Subcutaneous abdominal adipose tissue (tissue), 5 donors: Measurements from ENCODE around the gene CCDC92.

Experiments used
- H3K27ac ChIP-seq: one replicate; pipeline ENCODE4 v1.7.0; 2013; ENCODE audit warnings: low read depth, mild to moderate bottlenecking, inconsistent platforms, low read length, moderate library complexity
- H3K27me3 ChIP-seq, 5 donors: one replicate each; pipeline ENCODE4 v1.7.0; 2013; ENCODE audit warnings: low read length in 5 of 5, inconsistent platforms in 1 of 5; ENCODE audit not compliant: control insufficient read depth in 5 of 5, insufficient read depth in 4 of 5
- H3K36me3 ChIP-seq, 5 donors: one replicate each; pipeline ENCODE4 v1.7.0; 2013; ENCODE audit warnings: low read length in 5 of 5; ENCODE audit not compliant: control insufficient read depth in 5 of 5, insufficient read depth in 5 of 5
- H3K4me1 ChIP-seq, 5 donors: one replicate each; pipeline ENCODE4 v1.7.0; 2013; ENCODE audit warnings: low read length in 5 of 5, mild to moderate bottlenecking in 3 of 5, moderate library complexity in 1 of 5; ENCODE audit not compliant: control insufficient read depth in 5 of 5, insufficient read depth in 5 of 5
- H3K4me3 ChIP-seq, 5 donors: one replicate each; pipeline ENCODE4 v1.7.0; 2013; ENCODE audit warnings: low read length in 5 of 5, low read depth in 1 of 5
- H3K9ac ChIP-seq, 5 donors: one replicate each; pipeline ENCODE4 v1.7.0; 2013; ENCODE audit warnings: low read length in 5 of 5, mild to moderate bottlenecking in 4 of 5, moderate library complexity in 3 of 5
- H3K9me3 ChIP-seq, 5 donors: one replicate each; pipeline ENCODE4 v1.7.0; 2013; ENCODE audit warnings: low read length in 5 of 5; ENCODE audit not compliant: control insufficient read depth in 5 of 5
- donor health status: healthy.
- donor health status: healthy.
- donor health status: healthy.
- donor health status: healthy.
- donor health status: healthy.

Gene CCDC92

DNA sequence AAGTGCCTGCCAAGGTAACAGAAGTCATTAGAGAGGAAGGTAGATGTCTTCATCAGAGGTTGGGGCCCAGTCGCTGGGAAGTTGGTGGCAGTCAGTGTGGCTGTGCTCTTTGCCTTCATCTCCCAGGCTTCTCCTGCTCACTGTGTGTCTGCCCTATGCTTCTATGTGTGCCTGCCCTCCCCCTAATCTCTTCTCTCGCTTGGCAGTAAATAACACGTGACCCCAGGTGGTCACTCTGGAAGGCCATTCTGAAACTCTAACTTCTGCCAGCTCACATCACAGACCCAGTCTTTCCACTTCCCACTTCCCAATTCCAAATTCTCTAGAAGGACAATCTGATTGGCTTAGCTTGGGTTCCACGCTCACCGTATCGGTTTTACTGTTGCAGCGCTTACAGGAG lies 9.6 kb upstream of the CCDC92 start:
- H3K27ac ChIP-seq: no peak overlapping the region
- H3K4me3 ChIP-seq: no peak overlapping the region
- peaks cover 0 to 15% (median 8%) of the 10 kb centered on the region in 5 donors for H3K36me3 ChIP-seq
- no peaks in the 10 kb centered on the region for H3K9me3 ChIP-seq
- no peaks in the 10 kb centered on the region for H3K27me3 ChIP-seq
- peaks cover 0 to 27% (median 17%) of the 10 kb centered on the region in 5 donors for H3K4me1 ChIP-seq
- H3K9ac ChIP-seq: peak overlapping the region in 2 of 5 donors; percentile 0 to 21

GRCh38 chr12:123979566-123979965 lies 6.9 kb upstream of the CCDC92 start:
- Histone ChIP-seq H3K36me3 (peaks cover 0 to 15% (median 10%) of the 10 kb centered on the region in 5 donors), H3K4me3 (no peak overlapping the region), H3K9me3 (no peaks in the 10 kb centered on the region), H3K27ac (no peak overlapping the region), H3K9ac (no peak overlapping the region), H3K27me3 (no peaks in the 10 kb centered on the region), H3K4me1 (peaks cover 0 to 10% (median 6%) of the 10 kb centered on the region in 5 donors)

DNA sequence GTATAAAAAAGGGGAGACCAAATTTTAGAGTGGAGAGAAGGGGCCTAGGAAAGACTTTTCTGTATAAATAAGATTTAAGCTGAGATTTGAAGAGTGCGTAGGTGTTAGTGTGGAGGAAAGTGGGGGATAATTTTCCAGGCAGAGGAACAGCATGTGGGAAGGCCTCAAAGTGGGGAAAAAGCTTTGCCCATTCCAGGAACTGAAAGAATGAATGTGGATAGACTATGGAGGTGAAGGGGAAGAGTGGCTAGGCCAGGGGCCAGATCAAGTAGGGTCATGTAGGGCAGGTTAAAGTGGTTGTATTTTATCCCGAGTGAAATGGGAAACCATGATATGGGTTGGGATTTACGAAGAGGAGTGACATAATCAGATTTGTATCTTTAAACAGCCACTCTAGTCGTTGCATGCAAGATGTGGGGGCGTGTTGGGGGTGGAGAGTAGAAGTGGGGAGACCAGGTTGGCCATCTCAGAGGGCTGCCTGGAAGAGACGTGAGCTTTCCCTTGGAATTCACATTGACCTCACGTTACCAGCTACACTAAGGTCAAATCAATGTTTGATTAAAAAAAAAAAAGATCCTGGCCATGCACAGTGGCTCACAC lies 3.7 kb upstream of the CCDC92 start:
- Histone ChIP-seq H3K36me3 (peaks cover 0 to 5% (median 2%) of the 10 kb centered on the region in 5 donors), H3K27me3 (no peaks in the 10 kb centered on the region), H3K9me3 (no peaks in the 10 kb centered on the region), H3K4me3 (no peak overlapping the region), H3K27ac (peak overlapping the region; percentile 28), H3K4me1 (peaks cover 0 to 20% (median 18%) of the 10 kb centered on the region in 5 donors), H3K9ac (no peak overlapping the region)

- peak overlapping the region; percentile 61 for H3K27ac ChIP-seq
- peak overlapping the region; percentile 67 to 87 (median 79) for H3K9ac ChIP-seq
- peak overlapping the region; percentile 70 to 79 (median 76) for H3K4me3 ChIP-seq
- peaks cover 0 to 4% (median 2%) of the 10 kb centered on the region in 5 donors for H3K36me3 ChIP-seq
- H3K4me1 ChIP-seq: peaks cover 0 to 25% (median 20%) of the 10 kb centered on the region in 5 donors
- H3K27me3 ChIP-seq: no peaks in the 10 kb centered on the region
- no peaks in the 10 kb centered on the region for H3K9me3 ChIP-seq
Observed at GRCh38 chr12:123973552-123974341, 1.1 kb upstream of the CCDC92 start.

DNA sequence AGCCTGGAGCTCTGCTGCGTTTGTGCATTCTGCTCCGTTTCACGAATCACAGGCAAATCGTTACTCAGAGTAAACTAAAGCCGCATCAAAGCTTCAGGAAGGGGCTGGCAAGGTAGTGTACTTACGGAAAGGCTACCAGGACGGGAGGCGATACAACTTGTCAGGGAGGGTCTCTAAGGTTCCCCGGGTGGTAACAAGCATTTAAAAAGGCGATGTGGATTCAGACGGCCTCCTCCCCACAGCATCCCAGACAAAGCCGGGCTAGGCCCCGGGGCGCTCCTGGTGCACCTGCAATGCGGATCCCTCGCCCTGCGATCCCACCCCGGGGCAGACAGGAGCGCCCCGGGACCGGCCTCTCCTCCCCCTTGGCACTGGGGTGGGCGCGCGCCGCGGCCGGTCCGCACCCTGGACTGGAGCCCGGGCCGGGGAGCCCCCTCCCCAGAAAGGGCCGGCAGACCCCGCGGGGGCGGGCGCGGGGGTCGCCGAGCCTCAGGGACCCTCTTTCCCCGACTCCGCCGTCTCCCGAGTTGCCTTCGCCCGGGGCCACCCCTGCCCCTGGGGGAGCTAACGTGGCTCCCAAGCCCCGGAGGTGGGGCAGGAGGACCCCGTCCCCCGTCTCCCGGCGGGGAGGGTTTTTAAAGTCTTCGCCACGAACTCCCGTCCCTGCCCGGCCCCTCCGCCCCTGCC lies 718 bp downstream of the CCDC92 start:
- Histone ChIP-seq H3K4me3 (peak overlapping the region; percentile 72 to 86 (median 76)), H3K27me3 (no peaks in the 10 kb centered on the region), H3K9me3 (no peaks in the 10 kb centered on the region), H3K9ac (peak overlapping the region; percentile 35 to 92 (median 84)), H3K27ac (peak overlapping the region; percentile 91), H3K4me1 (peaks cover 0 to 29% (median 20%) of the 10 kb centered on the region in 5 donors), H3K36me3 (peaks cover 0 to 3% (median 0%) of the 10 kb centered on the region in 5 donors)

DNA sequence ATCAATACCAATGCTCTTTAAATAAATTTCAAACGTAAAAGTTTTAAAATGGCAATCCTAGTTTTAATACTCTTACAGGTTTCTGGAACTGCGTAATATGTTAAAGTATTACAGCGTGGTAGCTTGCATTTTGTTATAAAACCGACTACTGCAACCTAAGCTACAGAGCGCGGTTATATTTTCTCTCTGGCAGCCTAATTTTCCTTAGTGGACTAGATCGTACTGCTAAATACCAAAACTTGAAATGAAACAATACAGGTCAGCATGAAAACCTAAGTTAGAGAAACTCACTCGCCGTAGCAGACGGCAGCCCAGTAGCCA lies 1.2 kb downstream of the CCDC92 start:
- Histone ChIP-seq H3K4me1 (peaks cover 0 to 29% (median 20%) of the 10 kb centered on the region in 5 donors), H3K9me3 (no peaks in the 10 kb centered on the region), H3K27me3 (no peaks in the 10 kb centered on the region), H3K4me3 (peak overlapping the region; percentile 72 to 86 (median 76)), H3K36me3 (peaks cover 0 to 3% (median 0%) of the 10 kb centered on the region in 5 donors), H3K27ac (peak overlapping the region; percentile 91), H3K9ac (peak overlapping the region; percentile 2 to 92 (median 84))

GRCh38 chr12:123967121-123967586 lies 5.5 kb downstream of the CCDC92 start:
- peaks cover 0 to 5% (median 3%) of the 10 kb centered on the region in 5 donors for H3K36me3 ChIP-seq
- no peak overlapping the region for H3K4me3 ChIP-seq
- H3K9ac ChIP-seq: no peak overlapping the region
- H3K4me1 ChIP-seq: peaks cover 0 to 20% (median 10%) of the 10 kb centered on the region in 5 donors
- no peaks in the 10 kb centered on the region for H3K27me3 ChIP-seq
- H3K27ac ChIP-seq: no peak overlapping the region
- no peaks in the 10 kb centered on the region for H3K9me3 ChIP-seq

DNA sequence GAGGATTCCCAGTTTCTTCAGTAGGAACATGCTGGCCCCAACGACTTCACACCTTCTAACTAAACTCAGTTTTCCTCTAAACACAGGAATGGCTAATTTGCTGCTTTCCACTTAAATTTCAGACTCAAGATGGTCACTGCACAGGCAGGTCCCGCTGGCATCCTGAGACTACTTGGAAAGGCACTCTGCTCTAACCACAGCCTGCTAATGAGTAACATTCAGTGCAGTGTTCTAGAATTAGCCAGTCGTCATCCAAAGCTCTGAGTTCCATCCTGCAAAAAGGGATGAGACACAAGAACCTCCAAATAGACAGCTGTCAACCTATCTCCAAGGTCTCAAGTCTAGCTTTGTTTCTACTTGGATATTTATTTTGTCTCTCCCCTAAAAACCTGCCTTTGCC lies 6.0 kb downstream of the CCDC92 start:
- Histone ChIP-seq H3K4me1 (peaks cover 0 to 17% (median 5%) of the 10 kb centered on the region in 5 donors), H3K9me3 (no peaks in the 10 kb centered on the region), H3K9ac (no peak overlapping the region), H3K27me3 (no peaks in the 10 kb centered on the region), H3K27ac (no peak overlapping the region), H3K4me3 (no peak overlapping the region), H3K36me3 (peaks cover 0 to 5% (median 3%) of the 10 kb centered on the region in 5 donors)

DNA sequence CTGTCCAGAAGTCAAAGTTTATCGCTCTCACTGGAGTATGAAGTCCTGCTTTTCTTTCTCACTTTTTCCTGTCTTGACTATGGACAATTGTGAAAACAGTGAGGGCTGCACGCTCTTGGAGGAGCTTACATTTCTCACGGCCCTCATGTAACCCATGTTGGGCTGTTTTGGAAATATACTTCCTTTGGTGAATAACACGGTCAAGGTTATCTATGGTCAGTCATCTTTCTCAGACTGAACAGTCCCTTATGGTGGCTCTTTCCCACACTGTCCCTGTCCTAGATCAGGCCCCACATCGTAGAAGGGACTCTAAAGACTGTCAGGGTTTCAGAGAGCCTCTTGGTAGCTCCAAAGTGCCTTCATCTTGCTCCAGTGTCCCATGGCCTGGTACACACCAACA lies 7.2 kb downstream of the CCDC92 start:
- no peaks in the 10 kb centered on the region for H3K27me3 ChIP-seq
- H3K4me3 ChIP-seq: no peak overlapping the region
- H3K4me1 ChIP-seq: peaks cover 0 to 13% (median 0%) of the 10 kb centered on the region in 5 donors
- H3K9ac ChIP-seq: no peak overlapping the region
- no peaks in the 10 kb centered on the region for H3K9me3 ChIP-seq
- peaks cover 0 to 5% (median 3%) of the 10 kb centered on the region in 5 donors for H3K36me3 ChIP-seq
- H3K27ac ChIP-seq: no peak overlapping the region
